Spleen (tissue), 11 donors: Measurements from ENCODE around the gene CCDC92B. TPM values are rescaled to one million over a fixed set of nuclear protein-coding genes. Genes with fewer than 3 reads are reported as not detected.

Source experiments
- DNase-seq: peaks from one replicate; pipeline ENCODE4 v3.0.0-alpha.2; 2020
- H3K27ac ChIP-seq, 8 donors: fragments of 200-600 bp; sonication (generic) in 7 of 8; 1 replicate in 4 of 8; 2 replicates in 4 of 8; pipeline versions ENCODE4 v1.5.0 to v1.8.0; 2016 to 2021; ENCODE audit warnings: inconsistent platforms in 4 of 8, mild to moderate bottlenecking in 4 of 8, moderate library complexity in 1 of 8
- H3K27me3 ChIP-seq, 7 donors: fragments of 200-600 bp; sonication (generic) in 6 of 7; replicated peaks in 1 of 7; 1 replicate in 4 of 7; 2 replicates in 3 of 7; pipeline versions ENCODE4 v1.5.0 to v1.8.0; 2016 to 2021; ENCODE audit warnings: inconsistent platforms in 3 of 7, mild to moderate bottlenecking in 1 of 7
- H3K36me3 ChIP-seq, 6 donors: fragments of 200-600 bp; sonication (generic) in 5 of 6; 1 replicate in 4 of 6; 2 replicates in 2 of 6; pipeline versions ENCODE4 v1.5.0 to v1.8.0; 2016 to 2021; ENCODE audit warnings: inconsistent platforms in 2 of 6
- H3K4me1 ChIP-seq, 6 donors: fragments of 200-600 bp; sonication (generic) in 5 of 6; 1 replicate in 3 of 6; 2 replicates in 3 of 6; pipeline versions ENCODE4 v1.5.0 to v1.8.0; 2016 to 2021; ENCODE audit warnings: inconsistent platforms in 3 of 6
- H3K4me3 ChIP-seq, 8 donors: fragments of 200-600 bp; sonication (generic) in 7 of 8; 1 replicate in 4 of 8; 2 replicates in 4 of 8; pipeline versions ENCODE4 v1.5.0 to v1.8.0; 2016 to 2021; ENCODE audit warnings: inconsistent platforms in 4 of 8, mild to moderate bottlenecking in 4 of 8, moderate library complexity in 2 of 8
- H3K9me3 ChIP-seq, 8 donors: fragments of 200-600 bp; sonication (generic) in 7 of 8; 1 replicate in 4 of 8; 2 replicates in 4 of 8; pipeline versions ENCODE4 v1.5.0 to v1.8.0; 2016 to 2021; ENCODE audit warnings: inconsistent platforms in 4 of 8
- CTCF ChIP-seq, 11 experiments: fragments of 200-600 bp in 7 of 11; fragments of 450-650 bp in 4 of 11; sonication (generic) in 4 of 11; IDR thresholded peaks in 8 of 11; conservative IDR thresholded peaks in 3 of 11; 1 replicate in 7 of 11; 2 replicates in 4 of 11; pipeline versions ENCODE4 v1.4.0 to v1.8.0; 2016 to 2021; ENCODE audit warnings: antibody characterized with exemption in 11 of 11, inconsistent platforms in 4 of 11, mild to moderate bottlenecking in 1 of 11
- POLR2A ChIP-seq, 3 donors: fragments of 450-650 bp; IDR thresholded peaks; one replicate each; pipeline ENCODE4 v1.5.1; 2017; ENCODE audit warnings: antibody characterized with exemption in 3 of 3, mild to moderate bottlenecking in 1 of 3
- POLR2AphosphoS5 ChIP-seq, 3 donors: sonication (generic); formaldehyde crosslinking; IDR thresholded peaks; one replicate each; pipeline ENCODE4 v1.5.1; 2017; ENCODE audit warnings: antibody characterized with exemption in 3 of 3
- WGBS, 5 donors: extraction: QIAGEN DNeasy Blood & Tissue Kit in 3 of 5; methylation state at CpG; one replicate each; pipeline versions ENCODE4 v1.1.5 to v1.1.7; 2013 to 2018; 5-methylcytosine and 5-hydroxymethylcytosine counted together
- intact Hi-C: fragments of 100-400 bp; cut with DNase I; formaldehyde crosslinking; loops from one replicate; pipeline ENCODE4 v1.15.0; 2023; ENCODE audit warnings: low total_unique reads
- polyA plus RNA-seq, 3 donors: library from polyadenylated mRNA; stranded (reverse); fragments of 200-250 nt; gene quantifications; one replicate each; pipeline ENCODE4 v1.2.1, GENCODE V29; 2013
- total RNA-seq, 7 donors: library from RNA; depleted of rRNA in 3 of 7; stranded (reverse); fragments of >200 nt in 3 of 7; fragmentation: NEBNext Ultra II Directional in 4 of 7; extraction: Animal tissue kit (Norgen Biotek cat#: 25700) in 4 of 7; gene quantifications; one replicate each; pipeline versions ENCODE4 v1.1.0 to v1.2.1, GENCODE V29; 2016 to 2021
- donor health status: healthy with polysubstance abuse.
- donor health status: DM: no; HTN: no; CAD: no; lungs with moderate emphysema.
- donor health status: DM: no; HTN: no; CAD: no.
- donor health status: Bipolar disorder and iron deficiency.
- donor health status: healthy.
- donor health status: DM: no; HTN: no; CAD: no.
- donor health status: DM: yes; HTN: yes; CAD: no.

Gene CCDC92B
- total and polyA plus RNA-seq, 10 donors, result 0.03 to 0.26 (median 0.20) TPM; not detected in 3

- no peak overlapping the region for H3K27ac ChIP-seq
- H3K4me3 ChIP-seq, result no peak overlapping the region
- no peak for TF ChIP-seq POLR2A (IDR thresholded peaks at IDR 0.05)
- TF ChIP-seq POLR2AphosphoS5 (IDR thresholded peaks at IDR 0.05), result no peak
- no peak for TF ChIP-seq CTCF (IDR thresholded peaks at IDR 0.05 in 8 of 11, conservative IDR thresholded peaks at IDR 0.05 in 3 of 11)
- intact Hi-C loops, result no loop called here
- H3K36me3 ChIP-seq, result no peaks in the 10 kb centered on the region
- H3K4me1 ChIP-seq, result peaks cover 0 to 20% (median 13%) of the 10 kb centered on the region in 6 donors
- H3K9me3 ChIP-seq, result no peaks in the 10 kb centered on the region
- WGBS, 5 donors, result 58 to 73% (median 65%) methylated on average over 7 to 10 of the region's 10 CpGs
- DNase-seq, result no peak
- H3K27me3 ChIP-seq, result peaks cover 0 to 58% (median 28%) of the 10 kb centered on the region in 7 donors
These were observed 26.8 kb downstream of the CCDC92B start for GRCh38 chr17:2722611-2723010.

- 59 to 81% (median 69%) methylated on average over 4 of the region's 4 CpGs for WGBS, 5 donors
- TF ChIP-seq POLR2AphosphoS5 (IDR thresholded peaks at IDR 0.05) (no peak), CTCF (IDR thresholded peaks at IDR 0.05 in 8 of 11, conservative IDR thresholded peaks at IDR 0.05 in 3 of 11) (no peak), POLR2A (IDR thresholded peaks at IDR 0.05) (no peak)
- Histone ChIP-seq H3K36me3 (no peaks in the 10 kb centered on the region), H3K27ac (no peak overlapping the region), H3K4me3 (no peak overlapping the region), H3K9me3 (no peaks in the 10 kb centered on the region), H3K4me1 (peaks cover 0 to 20% (median 13%) of the 10 kb centered on the region in 6 donors), H3K27me3 (peaks cover 0 to 48% (median 21%) of the 10 kb centered on the region in 7 donors)
- DNase-seq, result no peak
- intact Hi-C loops, result no loop called here
These were observed 27.8 kb downstream of the CCDC92B start for GRCh38 chr17:2721603-2722002.

- no peak for DNase-seq
- Histone ChIP-seq H3K36me3 (no peaks in the 10 kb centered on the region), H3K27ac (no peak overlapping the region), H3K9me3 (no peaks in the 10 kb centered on the region), H3K4me1 (peaks cover 0 to 13% (median 10%) of the 10 kb centered on the region in 6 donors), H3K4me3 (no peak overlapping the region), H3K27me3 (peaks cover 0 to 30% (median 14%) of the 10 kb centered on the region in 7 donors)
- no peak for TF ChIP-seq CTCF (IDR thresholded peaks at IDR 0.05 in 8 of 11, conservative IDR thresholded peaks at IDR 0.05 in 3 of 11)
- no peak for TF ChIP-seq POLR2AphosphoS5 (IDR thresholded peaks at IDR 0.05)
- TF ChIP-seq POLR2A (IDR thresholded peaks at IDR 0.05), result no peak
- intact Hi-C loops, result no loop called here
- 67 to 76% (median 70%) methylated on average over 4 of the region's 4 CpGs for WGBS, 5 donors
These were observed 29.6 kb downstream of the CCDC92B start for GRCh38 chr17:2719861-2720260.

GRCh38 chr17:2718150-2718938 lies 31.1 kb downstream of the CCDC92B start:
- Histone ChIP-seq H3K4me3 (no peak overlapping the region), H3K9me3 (no peaks in the 10 kb centered on the region), H3K4me1 (peaks cover 0 to 2% (median 0%) of the 10 kb centered on the region in 6 donors), H3K27me3 (peaks cover 0 to 15% (median under 1%) of the 10 kb centered on the region in 7 donors), H3K27ac (no peak overlapping the region), H3K36me3 (no peaks in the 10 kb centered on the region)
- intact Hi-C loops, result no loop called here
- DNase-seq, result no peak
- WGBS, 5 donors, result 78 to 85% (median 79%) methylated on average over 13 of the region's 13 CpGs
- TF ChIP-seq POLR2A (IDR thresholded peaks at IDR 0.05) (no peak), POLR2AphosphoS5 (IDR thresholded peaks at IDR 0.05) (no peak), CTCF (IDR thresholded peaks at IDR 0.05 in 8 of 11, conservative IDR thresholded peaks at IDR 0.05 in 3 of 11) (no peak)
